GM23338 (cell line): ENCODE measurements around the gene SEMA4D. TPM values are rescaled to one million over a fixed set of nuclear protein-coding genes. Genes with fewer than 3 reads are reported as not detected.

Source experiments
- ATAC-seq: fragments of 200-7000 bp; cut with Tn5 transposase; 3 replicates; pipeline ENCODE4 v1.9.1; 2020
- DNase-seq: peaks from one replicate; pipeline ENCODE4 v3.0.0-alpha.2; 2015; ENCODE audit warnings: low spot score
- H2AFZ ChIP-seq: fragments of 200-600 bp; sonication (generic); 2 replicates; pipeline ENCODE4 v1.8.0; 2016; ENCODE audit warnings: antibody characterized with exemption, mild to moderate bottlenecking, moderate library complexity
- H3F3A ChIP-seq: fragments of 200-600 bp; sonication (generic); replicated peaks from 2 replicates; pipeline ENCODE4 v1.8.0; 2017; ENCODE audit warnings: antibody characterized with exemption, mixed run types, low read depth
- H3K27ac ChIP-seq: fragments of 200-600 bp; sonication (generic); 2 replicates; pipeline ENCODE4 v1.6.1; 2016; ENCODE audit warnings: low read depth
- H3K27me3 ChIP-seq: fragments of 200-600 bp; sonication (generic); 2 replicates; pipeline ENCODE4 v1.8.0; 2016; ENCODE audit warnings: mild to moderate bottlenecking, mixed run types, moderate library complexity; ENCODE audit not compliant: insufficient read depth
- H3K36me3 ChIP-seq: fragments of 200-600 bp; sonication (generic); 2 replicates; pipeline ENCODE4 v1.8.0; 2016; ENCODE audit warnings: mild to moderate bottlenecking; ENCODE audit not compliant: insufficient read depth
- H3K4me1 ChIP-seq: fragments of 200-600 bp; sonication (generic); 2 replicates; pipeline ENCODE4 v1.8.0; 2016; ENCODE audit warnings: mild to moderate bottlenecking, moderate library complexity; ENCODE audit not compliant: insufficient read depth
- H3K4me2 ChIP-seq: fragments of 200-600 bp; sonication (generic); 2 replicates; pipeline ENCODE4 v1.7.1; 2017; ENCODE audit warnings: mixed run types
- H3K4me3 ChIP-seq: fragments of 200-600 bp; sonication (generic); 2 replicates; pipeline ENCODE4 v1.6.1; 2016; ENCODE audit warnings: mixed run types
- H3K79me2 ChIP-seq: fragments of 200-600 bp; sonication (generic); replicated peaks from 2 replicates; pipeline ENCODE4 v1.8.0; 2017; ENCODE audit warnings: mild to moderate bottlenecking; ENCODE audit not compliant: insufficient read depth
- H3K9me2 ChIP-seq: fragments of 200-600 bp; sonication (generic); 2 replicates; pipeline ENCODE4 v1.8.0; 2017; ENCODE audit not compliant: insufficient read depth
- H4K20me1 ChIP-seq: fragments of 200-600 bp; sonication (generic); replicated peaks from 2 replicates; pipeline ENCODE4 v1.8.0; 2017; ENCODE audit warnings: mild to moderate bottlenecking; ENCODE audit not compliant: insufficient read depth
- H3K27ac Mint-ChIP-seq: 2 replicates; pipeline ENCODE4 v1.8.0; 2020; ENCODE audit warnings: inconsistent platforms, mild to moderate bottlenecking, moderate library complexity, mixed read lengths
- H3K27me3 Mint-ChIP-seq: 3 replicates; pipeline ENCODE4 v1.8.0; 2022; ENCODE audit warnings: low read depth, mild to moderate bottlenecking, moderate library complexity, mixed read lengths, inconsistent platforms; ENCODE audit not compliant: insufficient read depth, poor library complexity
- H3K36me3 Mint-ChIP-seq: 3 replicates; pipeline ENCODE4 v1.8.0; 2021; ENCODE audit warnings: low read depth, mild to moderate bottlenecking, inconsistent platforms, moderate library complexity, mixed read lengths
- H3K4me1 Mint-ChIP-seq: 3 replicates; pipeline ENCODE4 v1.8.0; 2020; ENCODE audit warnings: mild to moderate bottlenecking, inconsistent platforms, mixed read lengths
- H3K4me3 Mint-ChIP-seq: 3 replicates; pipeline ENCODE4 v1.8.0; 2021; ENCODE audit warnings: moderate library complexity, mild to moderate bottlenecking, inconsistent platforms, mixed read lengths
- H3K9me3 Mint-ChIP-seq: 3 replicates; pipeline ENCODE4 v1.8.0; 2020; ENCODE audit warnings: moderate library complexity, mild to moderate bottlenecking, inconsistent platforms, mixed read lengths
- CREB1 ChIP-seq: fragments of 250-450 bp; sonication (Bioruptor Pico); IDR thresholded peaks from 2 replicates; pipeline ENCODE4 v1.5.0; 2020; ENCODE audit warnings: low read depth, mild to moderate bottlenecking, moderate library complexity
- EZH2 ChIP-seq: fragments of 200-600 bp; sonication (generic); IDR thresholded peaks from one replicate; pipeline ENCODE4 v1.8.0; 2017; ENCODE audit warnings: antibody characterized with exemption, mild to moderate bottlenecking, low read depth; ENCODE audit not compliant: unreplicated experiment
- EZH2phosphoT487 ChIP-seq: fragments of 200-600 bp; sonication (generic); IDR thresholded peaks from one replicate; pipeline ENCODE4 v1.8.1; 2018; ENCODE audit warnings: antibody characterized with exemption; ENCODE audit not compliant: unreplicated experiment
- NANOG ChIP-seq: IDR thresholded peaks from 2 replicates; pipeline ENCODE4 v1.6.1; 2016; ENCODE audit warnings: antibody characterized with exemption, borderline replicate concordance
- ZNF114 ChIP-seq: fragments of 250-450 bp; sonication (Bioruptor Pico); IDR thresholded peaks from 2 replicates; pipeline ENCODE4 v1.5.0; 2020; ENCODE audit warnings: mild to moderate bottlenecking, moderate library complexity
- polyA plus RNA-seq: library from polyadenylated mRNA; unstranded; fragments of >200 nt; fragmentation: Nextera tagmentation; extraction: Ambion mirVana; gene quantifications from 2 replicates; pipeline ENCODE4 v1.2.1, GENCODE V29; 2016
- total RNA-seq: library from RNA; depleted of rRNA; stranded (reverse); fragments of >200 nt; shearing (Covaris generic); gene quantifications from 2 replicates; pipeline ENCODE4 v1.2.3, GENCODE V29; 2014
- TF ChIP-seq, protein P1 (sequence below): fragments of 250-450 bp; sonication (Bioruptor Pico); IDR thresholded peaks from 2 replicates; pipeline ENCODE4 v1.5.0; 2020; ENCODE audit warnings: mild to moderate bottlenecking, moderate library complexity
- TF ChIP-seq, protein P2 (sequence below): IDR thresholded peaks from 2 replicates; pipeline ENCODE4 v1.6.1; 2016; ENCODE audit warnings: antibody characterized with exemption

The SEMA4D gene
- total and polyA plus RNA-seq, 2 experiments from 2014 or later, result 19.3 to 63.0 TPM

DNA sequence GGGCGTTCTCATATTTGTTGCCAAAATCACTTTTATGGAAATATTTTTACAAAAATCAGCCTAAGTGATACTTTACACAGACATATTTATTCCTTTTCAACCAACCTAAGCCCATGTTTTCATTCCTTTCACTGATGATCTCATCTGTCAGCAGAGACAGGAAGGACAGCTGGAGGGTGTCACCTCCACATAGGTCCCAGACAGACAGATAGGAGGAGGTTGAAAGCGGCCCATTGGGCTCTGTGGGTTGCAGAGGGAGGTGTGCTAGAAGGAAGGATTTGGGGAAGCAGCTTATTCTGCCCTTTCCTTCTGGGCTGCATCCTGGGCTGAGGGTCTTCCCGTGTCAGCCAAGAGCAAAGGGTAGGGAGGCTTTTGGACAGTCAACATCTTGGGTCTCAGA lies 26.0 kb upstream of the SEMA4D start (continued):
- TF ChIP-seq, protein P1, sequence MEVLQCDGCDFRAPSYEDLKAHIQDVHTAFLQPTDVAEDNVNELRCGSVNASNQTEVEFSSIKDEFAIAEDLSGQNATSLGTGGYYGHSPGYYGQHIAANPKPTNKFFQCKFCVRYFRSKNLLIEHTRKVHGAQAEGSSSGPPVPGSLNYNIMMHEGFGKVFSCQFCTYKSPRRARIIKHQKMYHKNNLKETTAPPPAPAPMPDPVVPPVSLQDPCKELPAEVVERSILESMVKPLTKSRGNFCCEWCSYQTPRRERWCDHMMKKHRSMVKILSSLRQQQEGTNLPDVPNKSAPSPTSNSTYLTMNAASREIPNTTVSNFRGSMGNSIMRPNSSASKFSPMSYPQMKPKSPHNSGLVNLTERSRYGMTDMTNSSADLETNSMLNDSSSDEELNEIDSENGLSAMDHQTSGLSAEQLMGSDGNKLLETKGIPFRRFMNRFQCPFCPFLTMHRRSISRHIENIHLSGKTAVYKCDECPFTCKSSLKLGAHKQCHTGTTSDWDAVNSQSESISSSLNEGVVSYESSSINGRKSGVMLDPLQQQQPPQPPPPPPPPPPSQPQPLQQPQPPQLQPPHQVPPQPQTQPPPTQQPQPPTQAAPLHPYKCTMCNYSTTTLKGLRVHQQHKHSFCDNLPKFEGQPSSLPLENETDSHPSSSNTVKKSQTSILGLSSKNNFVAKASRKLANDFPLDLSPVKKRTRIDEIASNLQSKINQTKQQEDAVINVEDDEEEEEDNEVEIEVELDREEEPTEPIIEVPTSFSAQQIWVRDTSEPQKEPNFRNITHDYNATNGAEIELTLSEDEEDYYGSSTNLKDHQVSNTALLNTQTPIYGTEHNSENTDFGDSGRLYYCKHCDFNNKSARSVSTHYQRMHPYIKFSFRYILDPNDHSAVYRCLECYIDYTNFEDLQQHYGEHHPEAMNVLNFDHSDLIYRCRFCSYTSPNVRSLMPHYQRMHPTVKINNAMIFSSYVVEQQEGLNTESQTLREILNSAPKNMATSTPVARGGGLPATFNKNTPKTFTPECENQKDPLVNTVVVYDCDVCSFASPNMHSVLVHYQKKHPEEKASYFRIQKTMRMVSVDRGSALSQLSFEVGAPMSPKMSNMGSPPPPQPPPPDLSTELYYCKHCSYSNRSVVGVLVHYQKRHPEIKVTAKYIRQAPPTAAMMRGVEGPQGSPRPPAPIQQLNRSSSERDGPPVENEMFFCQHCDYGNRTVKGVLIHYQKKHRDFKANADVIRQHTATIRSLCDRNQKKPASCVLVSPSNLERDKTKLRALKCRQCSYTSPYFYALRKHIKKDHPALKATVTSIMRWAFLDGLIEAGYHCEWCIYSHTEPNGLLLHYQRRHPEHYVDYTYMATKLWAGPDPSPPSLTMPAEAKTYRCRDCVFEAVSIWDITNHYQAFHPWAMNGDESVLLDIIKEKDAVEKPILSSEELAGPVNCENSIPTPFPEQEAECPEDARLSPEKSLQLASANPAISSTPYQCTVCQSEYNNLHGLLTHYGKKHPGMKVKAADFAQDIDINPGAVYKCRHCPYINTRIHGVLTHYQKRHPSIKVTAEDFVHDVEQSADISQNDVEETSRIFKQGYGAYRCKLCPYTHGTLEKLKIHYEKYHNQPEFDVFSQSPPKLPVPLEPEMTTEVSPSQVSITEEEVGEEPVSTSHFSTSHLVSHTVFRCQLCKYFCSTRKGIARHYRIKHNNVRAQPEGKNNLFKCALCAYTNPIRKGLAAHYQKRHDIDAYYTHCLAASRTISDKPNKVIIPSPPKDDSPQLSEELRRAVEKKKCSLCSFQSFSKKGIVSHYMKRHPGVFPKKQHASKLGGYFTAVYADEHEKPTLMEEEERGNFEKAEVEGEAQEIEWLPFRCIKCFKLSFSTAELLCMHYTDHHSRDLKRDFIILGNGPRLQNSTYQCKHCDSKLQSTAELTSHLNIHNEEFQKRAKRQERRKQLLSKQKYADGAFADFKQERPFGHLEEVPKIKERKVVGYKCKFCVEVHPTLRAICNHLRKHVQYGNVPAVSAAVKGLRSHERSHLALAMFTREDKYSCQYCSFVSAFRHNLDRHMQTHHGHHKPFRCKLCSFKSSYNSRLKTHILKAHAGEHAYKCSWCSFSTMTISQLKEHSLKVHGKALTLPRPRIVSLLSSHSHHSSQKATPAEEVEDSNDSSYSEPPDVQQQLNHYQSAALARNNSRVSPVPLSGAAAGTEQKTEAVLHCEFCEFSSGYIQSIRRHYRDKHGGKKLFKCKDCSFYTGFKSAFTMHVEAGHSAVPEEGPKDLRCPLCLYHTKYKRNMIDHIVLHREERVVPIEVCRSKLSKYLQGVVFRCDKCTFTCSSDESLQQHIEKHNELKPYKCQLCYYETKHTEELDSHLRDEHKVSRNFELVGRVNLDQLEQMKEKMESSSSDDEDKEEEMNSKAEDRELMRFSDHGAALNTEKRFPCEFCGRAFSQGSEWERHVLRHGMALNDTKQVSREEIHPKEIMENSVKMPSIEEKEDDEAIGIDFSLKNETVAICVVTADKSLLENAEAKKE (CRISPR knock-in tag), result no peak
- TF ChIP-seq, protein P2, sequence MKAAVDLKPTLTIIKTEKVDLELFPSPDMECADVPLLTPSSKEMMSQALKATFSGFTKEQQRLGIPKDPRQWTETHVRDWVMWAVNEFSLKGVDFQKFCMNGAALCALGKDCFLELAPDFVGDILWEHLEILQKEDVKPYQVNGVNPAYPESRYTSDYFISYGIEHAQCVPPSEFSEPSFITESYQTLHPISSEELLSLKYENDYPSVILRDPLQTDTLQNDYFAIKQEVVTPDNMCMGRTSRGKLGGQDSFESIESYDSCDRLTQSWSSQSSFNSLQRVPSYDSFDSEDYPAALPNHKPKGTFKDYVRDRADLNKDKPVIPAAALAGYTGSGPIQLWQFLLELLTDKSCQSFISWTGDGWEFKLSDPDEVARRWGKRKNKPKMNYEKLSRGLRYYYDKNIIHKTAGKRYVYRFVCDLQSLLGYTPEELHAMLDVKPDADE, result no peak
- no peak for TF ChIP-seq EZH2
- no peak for TF ChIP-seq CREB1 (CRISPR knock-in tag)
- no peak for TF ChIP-seq NANOG
- no peak for TF ChIP-seq EZH2phosphoT487
- TF ChIP-seq ZNF114 (CRISPR knock-in tag), result no peak

DNA sequence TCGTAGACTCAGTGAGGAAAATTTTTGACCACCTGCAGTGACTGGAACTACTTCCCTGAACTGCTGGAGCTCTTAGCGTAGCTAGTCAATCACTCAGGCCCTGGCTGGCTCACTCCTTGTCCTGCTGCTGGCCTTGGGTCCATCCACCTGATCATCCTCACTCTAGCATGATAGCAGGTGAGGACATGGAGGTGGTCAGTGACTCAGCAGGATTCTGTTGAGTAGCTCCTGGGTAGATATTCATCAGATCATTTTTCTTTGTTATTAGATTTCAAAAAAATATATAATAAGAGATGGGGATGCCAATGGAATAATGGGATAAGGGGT lies 25.0 kb upstream of the SEMA4D start:
- no peak for DNase-seq
- no peaks in the 10 kb centered on the region; the same call in 2 of the 3 replicates for H3K9me3 Mint-ChIP-seq
- Histone ChIP-seq H3K9me2 (peaks cover 3% of the 10 kb centered on the region; the same call in 1 of the 2 replicates), H3K4me3 (no peak overlapping the region), H4K20me1 (no peaks in the 10 kb centered on the region), H3K36me3 (no peaks in the 10 kb centered on the region), H3K4me1 (no peaks in the 10 kb centered on the region), H3K4me2 (no peak overlapping the region), H3K79me2 (no peaks in the 10 kb centered on the region), H3F3A (no peaks in the 10 kb centered on the region), H3K27ac (no peak overlapping the region), H2AFZ (no peak overlapping the region), H3K27me3 (no peaks in the 10 kb centered on the region)
- no peaks in the 10 kb centered on the region for H3K36me3 Mint-ChIP-seq
- peaks cover 4% of the 10 kb centered on the region; the same call in 2 of the 3 replicates for H3K4me1 Mint-ChIP-seq
- H3K27ac Mint-ChIP-seq, result no peak overlapping the region
- no peak overlapping the region for H3K4me3 Mint-ChIP-seq
- peaks cover 11% of the 10 kb centered on the region for H3K27me3 Mint-ChIP-seq
- no peak for ATAC-seq
- TF ChIP-seq CREB1 (CRISPR knock-in tag), result no peak
- TF ChIP-seq, protein P1 (CRISPR knock-in tag), result no peak
- TF ChIP-seq, protein P2, result no peak
